NCI-H2107 treated with DMSO at 0.1 percent for 48 hours (cell line): ENCODE results near the gene DGCR8.

Experiments
- DNase-seq: peaks from one replicate; lab custom pipeline; 2025; ENCODE audit not compliant: unreplicated experiment; lab: John Stamatoyannopoulos, UW

DGCR8 gene

DNA sequence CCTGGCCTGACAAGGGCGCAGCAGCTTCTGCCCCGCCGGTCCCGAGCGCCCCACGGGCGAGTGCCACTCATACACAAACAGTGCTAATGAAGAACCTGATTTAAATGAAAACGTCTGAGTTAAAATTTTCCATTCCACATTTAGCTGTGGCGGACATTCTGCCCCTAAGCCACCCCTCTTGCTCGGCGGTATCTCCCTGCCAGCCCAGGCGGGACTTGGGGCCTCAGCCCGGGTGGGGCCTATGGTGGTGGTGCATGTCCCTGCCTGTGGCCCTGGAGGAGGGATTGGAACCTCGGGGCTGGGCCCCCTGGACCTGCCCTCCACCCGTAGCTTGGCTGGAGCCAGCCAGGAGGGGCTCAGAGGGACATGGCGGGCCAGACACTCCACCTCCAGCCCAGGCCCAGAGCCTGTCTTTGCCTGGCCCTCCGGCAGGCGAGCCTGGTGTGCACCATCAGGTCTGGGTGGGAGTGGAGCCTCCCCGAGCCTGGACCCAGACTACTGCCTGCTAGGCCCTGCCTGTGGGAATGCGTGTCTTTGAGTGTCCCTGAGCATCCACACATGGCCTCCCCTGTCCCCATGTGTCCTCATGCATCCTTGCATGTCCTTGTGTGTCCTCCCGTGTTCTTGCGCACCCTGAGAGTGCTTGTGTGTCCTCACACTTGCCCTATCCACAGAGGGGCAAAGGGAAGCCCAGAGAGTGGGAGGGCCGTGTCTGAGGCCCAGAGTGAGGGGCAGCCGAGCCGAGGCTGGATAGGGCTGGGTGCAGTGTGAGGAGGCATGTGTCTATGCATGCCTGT lies 56.0 kb downstream of the DGCR8 start:
- DNase-seq = no peak

DNA sequence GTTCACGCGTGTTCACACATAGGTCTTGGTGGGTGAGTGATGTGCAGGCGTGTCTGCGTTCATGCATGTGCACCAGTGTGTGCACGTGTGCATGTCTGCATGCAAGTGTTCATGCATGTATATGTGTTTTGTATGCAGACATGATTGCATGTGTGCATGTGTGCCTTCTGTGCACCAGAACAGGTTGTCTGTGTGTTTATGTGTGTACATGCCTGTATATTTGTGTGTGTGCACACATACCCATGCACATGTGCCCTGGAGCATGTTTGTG lies 56.5 kb downstream of the DGCR8 start:
- DNase-seq = no peak

DNA sequence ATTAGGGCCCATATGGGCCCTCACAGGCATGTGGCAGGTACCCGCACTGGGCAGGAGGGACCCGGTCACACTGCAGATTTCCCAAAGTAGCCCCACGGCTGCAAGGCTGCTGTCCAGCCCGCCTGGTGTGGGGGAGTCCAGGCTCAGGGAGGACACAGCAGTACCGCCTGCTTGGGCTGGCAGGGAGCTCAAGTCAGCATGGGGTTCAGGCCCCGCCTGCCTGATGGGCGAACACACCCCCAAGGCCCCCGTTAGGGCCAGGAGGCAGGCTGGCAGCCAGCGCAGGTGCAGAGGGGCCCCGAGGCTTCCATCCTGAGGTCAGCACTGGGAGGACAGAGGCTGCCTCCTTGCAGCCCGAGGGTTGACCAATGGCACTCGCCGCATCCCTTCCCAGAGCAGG lies 57.1 kb downstream of the DGCR8 start:
- no peak for DNase-seq

DNA sequence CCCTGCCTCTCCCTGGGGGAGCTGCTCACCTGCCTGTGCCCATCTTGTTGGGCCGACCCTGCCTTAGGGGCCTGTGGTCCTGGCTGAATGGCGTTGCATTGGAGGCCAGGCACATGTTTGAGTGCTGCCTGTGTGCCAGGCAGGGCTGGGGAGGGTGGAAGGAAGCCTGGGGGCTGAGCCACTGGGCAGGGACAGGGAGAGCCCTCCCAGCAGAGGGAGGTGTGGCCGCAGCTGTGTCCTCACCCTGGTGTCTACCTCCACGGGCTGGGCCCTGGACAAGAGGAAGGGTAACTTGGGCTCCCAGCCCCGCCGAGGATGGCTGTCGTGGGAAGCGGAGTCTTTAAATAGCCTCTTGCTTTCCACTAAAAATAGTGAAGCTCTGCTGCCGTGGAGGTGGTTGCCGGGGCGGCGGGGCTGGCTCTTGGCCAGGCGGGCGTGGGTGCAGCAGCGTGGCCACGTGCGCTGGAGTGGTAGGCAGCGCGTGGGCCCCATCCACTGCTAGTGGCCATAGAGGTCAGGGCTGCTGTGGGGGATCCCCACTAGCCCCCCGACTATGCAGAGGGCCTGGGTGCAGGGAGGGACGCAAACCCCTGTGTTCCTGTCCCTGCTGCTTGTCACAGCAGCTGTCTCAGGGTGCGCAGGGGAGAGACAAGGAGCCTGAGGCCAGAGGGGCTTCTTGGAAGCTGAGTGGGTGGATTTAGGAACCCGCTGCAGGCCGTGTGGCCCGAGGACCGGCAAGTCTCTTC lies 57.8 kb downstream of the DGCR8 start:
- no peak for DNase-seq

DNA sequence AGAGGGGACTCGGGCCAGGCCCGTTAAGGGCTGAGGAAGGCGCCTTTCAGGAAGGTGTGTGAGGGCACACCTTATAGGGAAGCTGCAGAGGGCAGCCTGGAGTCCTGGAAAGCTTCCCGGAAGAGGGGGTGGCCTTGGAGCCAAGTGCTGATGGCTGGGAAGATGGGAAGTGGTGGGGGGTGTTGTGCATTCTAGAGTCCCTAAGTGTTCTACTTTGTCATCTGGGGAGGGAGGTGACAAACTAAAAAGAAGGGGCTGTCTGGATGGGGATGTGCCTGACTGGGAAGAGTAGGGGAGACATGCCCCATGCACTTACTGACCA lies 58.3 kb downstream of the DGCR8 start:
- no peak for DNase-seq

DNA sequence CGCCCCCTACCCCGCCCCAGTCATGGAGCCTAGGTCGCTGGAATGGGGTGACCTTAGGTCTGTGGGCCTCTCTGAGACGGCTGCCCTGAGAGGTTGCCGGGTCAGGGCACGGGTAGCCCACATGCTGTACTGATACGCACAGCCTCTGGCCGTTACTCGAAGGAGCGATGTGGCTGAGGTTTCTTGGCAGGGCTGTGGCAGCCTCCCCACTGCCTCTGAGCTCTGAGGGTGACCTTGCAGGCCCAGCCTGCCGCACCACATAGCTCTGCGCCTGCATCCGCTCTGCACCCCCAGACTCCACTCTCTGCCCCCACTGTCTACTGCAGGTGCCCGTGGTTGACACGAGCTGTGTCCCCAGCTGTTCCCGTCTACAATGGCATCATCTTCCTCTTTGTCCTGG lies 58.8 kb downstream of the DGCR8 start:
- DNase-seq = no peak

DNA sequence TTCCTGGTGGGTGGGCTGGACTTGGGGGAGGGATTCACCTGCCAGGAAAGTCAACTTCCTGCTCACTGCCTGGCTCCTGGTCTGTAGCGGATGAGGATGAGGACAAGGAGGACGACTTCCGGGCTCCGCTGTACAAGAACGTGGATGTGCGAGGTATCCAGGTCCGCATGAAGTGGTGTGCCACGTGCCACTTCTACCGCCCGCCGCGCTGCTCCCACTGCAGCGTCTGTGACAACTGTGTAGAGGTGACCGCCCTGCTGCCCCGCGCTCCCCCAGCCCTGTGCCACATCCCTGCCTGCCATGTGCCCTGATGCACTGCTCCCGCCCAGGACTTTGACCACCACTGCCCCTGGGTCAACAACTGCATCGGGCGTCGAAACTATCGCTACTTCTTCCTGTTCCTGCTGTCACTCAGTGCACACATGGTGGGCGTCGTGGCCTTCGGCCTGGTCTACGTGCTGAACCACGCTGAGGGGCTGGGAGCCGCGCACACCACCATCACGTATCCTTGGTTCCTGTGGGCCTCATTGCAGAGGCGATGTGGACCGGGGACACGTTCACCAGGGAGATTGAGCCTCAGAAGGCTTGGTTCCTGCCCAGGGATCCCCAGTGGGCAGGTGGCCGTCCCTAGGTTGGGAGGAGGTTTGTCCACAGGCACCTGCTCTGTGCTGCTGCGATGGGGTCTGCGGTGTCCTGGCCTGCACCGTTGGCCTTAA lies 59.5 kb downstream of the DGCR8 start:
- DNase-seq = no peak

DNA sequence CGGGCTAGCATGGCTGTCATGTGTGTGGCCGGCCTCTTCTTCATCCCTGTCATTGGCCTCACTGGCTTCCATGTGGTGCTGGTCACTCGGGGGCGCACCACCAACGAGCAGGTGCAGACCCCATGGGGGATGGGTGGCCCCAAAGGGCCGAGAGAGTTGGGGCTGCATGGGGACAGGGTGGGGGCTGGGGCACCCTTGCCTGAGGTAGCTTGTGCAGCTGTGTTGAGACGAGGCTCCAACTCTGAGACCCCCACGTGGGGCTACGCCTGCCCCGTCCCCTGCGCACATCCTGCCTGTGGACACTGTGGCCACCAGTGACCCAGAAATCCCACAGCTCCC lies 60.0 kb downstream of the DGCR8 start:
- DNase-seq = no peak

DNA sequence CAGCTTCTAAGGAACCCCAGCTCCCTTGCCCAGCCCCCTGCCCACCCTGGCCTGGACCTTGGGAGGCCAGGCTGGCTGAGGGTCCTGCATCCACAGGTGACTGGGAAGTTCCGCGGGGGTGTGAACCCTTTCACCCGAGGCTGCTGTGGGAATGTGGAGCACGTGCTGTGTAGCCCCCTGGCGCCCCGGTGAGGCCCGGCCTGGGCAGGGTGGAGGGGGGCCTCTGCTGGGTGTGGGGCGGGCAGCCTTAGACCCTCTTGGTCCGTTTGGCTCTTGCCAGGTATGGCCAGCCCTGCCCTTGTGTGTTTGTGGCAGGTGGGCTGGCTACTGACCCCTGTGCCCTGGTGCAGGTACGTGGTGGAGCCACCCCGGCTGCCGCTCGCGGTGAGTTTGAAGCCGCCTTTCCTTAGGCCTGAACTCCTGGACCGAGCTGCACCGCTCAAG lies 60.5 kb downstream of the DGCR8 start:
- DNase-seq = no peak

DNA sequence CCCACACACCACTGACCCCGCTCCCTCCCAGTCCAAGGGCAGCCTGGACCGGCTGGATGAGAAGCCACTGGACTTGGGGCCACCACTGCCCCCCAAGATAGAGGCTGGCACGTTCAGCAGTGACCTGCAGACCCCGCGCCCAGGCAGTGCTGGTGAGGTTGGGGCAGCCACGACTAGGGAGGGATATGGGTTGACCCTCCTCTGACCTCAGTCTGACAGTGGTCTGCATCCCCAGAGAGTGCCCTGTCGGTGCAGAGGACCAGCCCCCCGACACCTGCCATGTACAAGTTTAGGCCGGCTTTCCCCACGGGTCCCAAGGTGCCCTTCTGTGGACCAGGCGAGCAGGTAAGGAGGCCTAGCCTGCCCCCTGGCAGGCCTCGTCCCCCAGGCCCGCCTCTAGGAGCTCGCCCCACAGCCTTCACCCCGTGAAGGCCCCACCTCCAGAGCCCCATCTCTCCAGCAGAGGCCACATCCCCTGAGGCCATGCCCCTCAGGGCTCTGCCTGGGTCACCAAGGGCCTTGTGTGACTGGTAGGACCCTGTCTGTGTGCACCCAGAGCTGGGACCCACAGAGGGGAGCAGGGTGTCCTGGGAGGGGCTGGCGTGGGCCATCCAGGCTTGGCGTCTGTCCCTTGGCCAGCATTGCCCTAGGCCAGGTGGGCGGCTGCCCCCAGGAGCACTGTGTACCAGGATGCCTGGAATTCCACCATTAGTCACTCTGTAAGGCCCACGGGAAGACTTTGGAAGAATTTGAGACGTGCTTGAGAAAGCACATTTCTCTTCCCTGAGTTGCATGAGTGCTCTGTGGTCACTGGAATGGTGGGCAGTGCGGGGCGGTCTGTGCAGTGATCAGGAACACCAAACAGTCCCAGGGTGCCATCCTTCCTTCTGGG lies 61.4 kb downstream of the DGCR8 start:
- DNase-seq = no peak

DNA sequence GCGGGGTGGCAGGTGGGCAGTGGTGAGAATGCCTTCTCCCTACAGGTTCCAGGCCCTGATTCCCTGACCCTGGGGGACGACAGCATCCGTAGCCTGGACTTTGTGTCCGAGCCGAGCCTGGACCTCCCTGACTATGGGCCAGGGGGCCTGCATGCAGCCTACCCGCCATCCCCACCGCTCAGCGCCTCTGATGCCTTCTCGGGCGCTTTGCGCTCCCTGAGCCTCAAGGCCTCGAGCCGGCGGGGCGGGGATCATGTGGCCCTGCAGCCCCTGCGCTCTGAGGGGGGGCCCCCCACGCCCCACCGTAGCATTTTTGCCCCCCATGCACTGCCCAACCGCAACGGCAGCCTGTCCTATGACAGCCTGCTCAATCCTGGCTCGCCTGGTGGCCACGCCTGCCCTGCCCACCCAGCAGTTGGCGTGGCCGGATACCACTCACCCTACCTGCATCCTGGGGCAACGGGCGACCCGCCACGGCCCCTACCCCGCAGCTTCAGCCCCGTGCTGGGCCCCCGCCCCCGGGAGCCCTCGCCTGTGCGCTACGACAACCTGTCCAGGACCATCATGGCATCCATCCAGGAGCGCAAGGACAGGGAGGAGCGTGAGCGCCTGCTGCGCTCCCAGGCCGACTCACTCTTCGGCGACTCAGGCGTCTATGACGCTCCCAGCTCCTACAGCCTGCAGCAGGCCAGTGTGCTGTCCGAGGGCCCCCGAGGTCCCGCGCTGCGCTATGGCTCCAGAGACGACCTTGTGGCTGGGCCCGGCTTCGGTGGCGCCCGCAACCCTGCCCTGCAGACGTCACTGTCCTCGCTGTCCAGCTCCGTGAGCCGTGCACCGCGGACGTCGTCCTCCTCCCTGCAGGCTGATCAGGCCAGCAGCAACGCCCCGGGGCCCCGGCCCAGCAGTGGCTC lies 62.9 kb downstream of the DGCR8 start:
- no peak for DNase-seq

DNA sequence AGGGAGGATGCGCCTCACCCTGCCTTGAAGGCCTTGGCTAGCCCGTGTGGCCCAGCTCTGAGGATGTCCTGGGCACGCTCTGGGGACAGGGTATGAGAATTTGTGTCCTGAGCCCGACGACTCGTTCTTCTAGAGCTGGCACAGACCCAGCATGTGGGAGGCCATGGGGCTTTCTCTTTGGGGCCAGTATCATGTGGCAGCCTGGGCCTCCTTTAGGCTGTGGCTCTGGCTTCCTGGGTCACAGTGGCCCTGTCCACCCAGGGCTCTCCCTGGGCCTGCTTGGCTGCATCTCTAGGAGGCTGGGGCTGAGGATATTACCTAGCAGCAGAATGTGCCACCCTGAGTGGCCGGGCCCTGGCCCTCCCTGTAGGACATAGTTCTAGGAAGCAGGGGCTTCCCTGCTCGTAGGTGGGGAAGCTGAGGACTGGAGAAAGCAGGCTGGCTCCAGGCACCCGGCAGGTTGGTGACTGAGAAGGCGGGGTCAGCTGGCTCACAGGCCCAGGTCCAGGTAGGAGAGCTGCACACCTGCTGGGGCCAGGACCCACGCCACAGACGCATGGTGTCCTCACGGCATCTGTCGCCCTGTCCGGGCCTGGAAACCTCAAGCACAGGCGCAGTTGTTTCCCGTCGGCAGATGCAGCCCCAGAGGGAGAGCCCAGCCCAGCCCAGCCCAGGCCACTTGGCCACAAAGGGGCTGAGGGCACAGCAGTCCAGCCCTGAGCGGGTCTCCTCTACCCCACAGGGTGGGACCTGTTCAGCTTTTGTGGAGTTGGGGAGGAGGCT lies 64.0 kb downstream of the DGCR8 start:
- no peak for DNase-seq

DNA sequence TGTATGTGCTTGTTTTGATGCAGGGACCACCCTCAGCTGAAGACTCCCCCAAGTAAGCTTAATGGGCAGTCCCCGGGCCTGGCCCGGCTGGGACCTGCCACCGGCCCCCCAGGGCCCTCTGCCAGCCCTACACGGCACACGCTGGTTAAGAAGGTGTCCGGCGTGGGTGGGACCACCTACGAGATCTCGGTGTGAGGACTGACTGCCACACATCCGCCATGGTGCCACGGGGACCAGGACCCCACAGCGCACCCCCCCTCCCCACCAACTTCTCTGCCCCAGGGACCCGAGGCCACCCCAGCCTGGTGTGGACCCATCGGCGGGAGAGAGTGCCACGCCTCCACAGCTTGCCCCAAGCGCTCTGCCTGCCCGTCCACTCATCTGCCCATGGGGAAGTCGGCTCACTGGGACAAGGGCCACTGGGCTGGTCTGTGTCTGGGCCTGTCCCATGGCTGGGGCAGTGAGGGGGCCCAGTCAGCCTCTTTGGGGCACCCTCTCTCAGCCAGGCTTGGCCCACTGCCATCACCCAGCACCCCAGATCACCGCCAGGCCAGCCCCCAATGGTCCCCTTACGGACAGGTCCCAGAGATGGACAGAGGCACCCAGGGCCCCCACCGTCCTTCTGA lies 65.3 kb downstream of the DGCR8 start:
- DNase-seq = no peak

DNA sequence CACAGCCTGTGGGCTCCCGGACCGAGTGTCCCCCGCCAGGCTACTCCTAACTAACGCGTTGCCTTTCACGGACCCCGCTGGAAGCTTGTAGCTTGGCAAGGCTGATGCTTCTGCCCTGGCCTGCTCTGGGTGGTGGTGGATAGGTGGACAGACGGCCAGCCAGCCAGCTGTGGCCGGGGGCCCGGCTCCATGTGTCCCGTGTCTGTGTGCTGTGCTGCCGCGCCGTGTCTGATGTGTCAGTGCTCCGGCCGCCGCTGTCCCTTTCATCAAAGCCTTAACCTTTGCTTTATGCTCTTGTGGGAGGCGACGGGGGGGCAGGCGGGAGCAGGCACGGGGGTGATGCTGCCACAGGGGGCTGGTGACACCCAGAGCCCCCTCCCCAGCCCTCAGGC lies 65.8 kb downstream of the DGCR8 start:
- DNase-seq = no peak

DNA sequence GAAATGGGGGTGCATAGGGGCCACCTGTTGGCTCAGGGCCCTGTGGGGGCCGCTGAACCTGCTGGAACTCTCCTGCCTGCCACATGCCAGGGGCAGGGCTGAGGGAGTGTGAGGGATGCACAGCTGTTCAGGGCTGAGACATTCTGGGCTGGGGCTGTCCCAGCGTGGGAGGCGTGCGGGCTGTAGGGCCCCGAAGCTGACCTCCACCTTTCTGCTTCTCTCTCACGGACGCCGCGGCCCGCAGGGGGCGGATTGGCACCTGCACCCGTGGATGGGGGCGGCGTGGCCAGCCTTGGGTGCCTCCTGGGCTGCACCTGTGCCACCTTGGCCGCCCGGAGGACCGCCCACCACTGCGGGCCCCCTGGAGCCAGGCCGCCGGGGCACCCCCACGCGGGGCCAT lies 66.7 kb downstream of the DGCR8 start:
- no peak for DNase-seq

DNA sequence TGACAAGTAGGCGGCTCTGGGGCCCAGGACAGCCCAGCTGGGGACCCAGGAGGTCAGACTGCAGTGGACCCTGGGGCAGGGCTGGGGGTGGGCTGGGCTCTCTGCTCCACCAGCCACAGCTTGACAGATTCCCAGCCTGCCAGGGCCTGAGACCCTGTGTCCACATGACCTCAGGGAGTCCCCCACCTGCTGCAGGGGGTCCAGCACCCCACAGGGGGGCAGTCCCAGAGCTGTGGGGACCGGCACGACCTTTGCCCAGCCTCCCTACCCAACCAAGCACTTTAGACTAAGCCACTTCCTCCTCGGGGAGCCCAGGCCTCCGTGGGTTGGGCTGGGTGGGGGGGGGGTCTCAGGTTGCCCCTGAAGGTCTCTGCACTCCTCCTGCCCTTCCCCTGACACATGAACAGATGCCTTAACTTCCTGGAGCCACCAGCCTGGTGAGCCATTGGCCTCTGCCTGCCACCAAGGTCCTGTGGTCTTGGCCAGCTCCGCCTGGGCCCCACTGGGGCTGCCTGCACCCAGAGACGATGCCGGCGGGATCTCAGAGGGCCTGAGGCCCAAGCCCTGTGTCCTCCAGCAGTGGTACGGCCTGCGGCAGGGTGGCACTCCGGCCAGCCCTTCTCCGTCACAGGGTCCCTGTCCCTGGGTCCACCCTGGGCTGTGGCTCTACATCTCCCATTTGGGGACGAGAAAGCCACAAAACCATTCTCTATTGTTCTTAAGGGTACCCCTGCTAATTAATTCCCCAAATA lies 67.4 kb downstream of the DGCR8 start:
- DNase-seq = no peak

DNA sequence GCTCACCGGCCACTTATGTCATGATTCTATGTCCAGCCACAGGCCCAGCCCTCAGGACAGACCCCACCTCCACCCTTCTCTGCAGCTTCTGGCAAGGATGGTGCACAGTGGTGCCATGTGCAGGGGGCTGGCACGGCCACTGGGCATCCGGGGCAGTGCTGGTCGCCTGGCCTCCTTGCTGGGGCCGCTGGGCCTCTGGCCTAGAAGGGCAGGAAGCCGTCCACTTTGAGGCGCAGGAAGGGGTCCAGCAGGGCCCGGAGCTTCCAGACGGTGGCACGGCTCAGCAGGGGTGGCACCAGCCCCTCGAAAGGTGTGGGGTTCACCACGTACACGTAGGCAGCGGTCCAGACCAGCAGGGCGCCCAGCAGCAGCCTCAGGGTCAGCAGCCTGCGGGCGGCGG lies 68.4 kb downstream of the DGCR8 start:
- no peak for DNase-seq
